Limb (tissue), 2 donors: ENCODE results near the gene LPP.
"Not testable (repeated sequence)": the region's sequence is repeated elsewhere in the genome, so short reads cannot be mapped to it uniquely, and the experiment has no call there.

ENCODE experiments used
- DNase-seq, 2 donors: peaks; one replicate each; pipeline ENCODE4 v3.0.0-alpha.2; 2016; ENCODE audit errors: extremely low spot score in 2 of 2

The LPP gene

DNA sequence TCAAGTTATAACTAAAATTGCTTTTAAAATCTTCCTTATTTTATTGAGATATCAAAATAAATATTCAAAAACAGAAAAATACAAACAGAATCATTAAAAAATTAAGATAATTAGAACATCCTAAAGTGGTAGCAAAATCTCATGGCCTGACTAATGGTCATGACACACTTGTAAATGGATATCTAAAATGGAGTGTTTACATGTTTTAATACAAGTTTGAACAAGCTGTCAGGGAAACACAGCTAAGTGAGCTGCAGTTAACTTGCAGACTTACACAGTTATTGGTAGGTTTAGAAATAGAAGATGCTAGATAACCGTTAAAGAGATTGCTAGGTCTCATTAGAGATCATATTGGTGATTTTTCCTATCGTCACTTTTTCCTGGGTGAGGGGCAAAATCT is 242.3 kb downstream of the LPP start:
- no peak for DNase-seq

DNA sequence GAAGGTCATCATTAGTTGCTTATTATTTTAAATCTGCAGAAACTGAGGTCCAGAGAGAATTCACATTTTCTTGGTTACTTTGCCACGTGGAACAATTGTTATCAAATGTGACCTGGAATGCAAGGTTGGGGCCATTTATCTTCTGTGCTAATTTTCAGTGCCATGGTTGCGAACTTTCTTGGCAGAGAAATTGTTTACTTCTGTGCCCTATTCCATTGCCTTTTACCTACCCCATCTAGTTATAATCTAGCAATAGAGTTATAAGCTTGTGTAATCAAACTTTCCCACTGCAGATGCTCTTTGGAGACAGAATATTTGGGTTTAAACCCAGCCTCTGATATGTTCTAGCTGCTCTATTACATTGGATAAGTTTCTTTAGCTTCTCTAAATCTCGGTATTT is 242.9 kb downstream of the LPP start:
- no peak for DNase-seq

- DNase-seq: no peak
Observed at GRCh38 chr3:188397766-188398705, 244.1 kb downstream of the LPP start.

DNA sequence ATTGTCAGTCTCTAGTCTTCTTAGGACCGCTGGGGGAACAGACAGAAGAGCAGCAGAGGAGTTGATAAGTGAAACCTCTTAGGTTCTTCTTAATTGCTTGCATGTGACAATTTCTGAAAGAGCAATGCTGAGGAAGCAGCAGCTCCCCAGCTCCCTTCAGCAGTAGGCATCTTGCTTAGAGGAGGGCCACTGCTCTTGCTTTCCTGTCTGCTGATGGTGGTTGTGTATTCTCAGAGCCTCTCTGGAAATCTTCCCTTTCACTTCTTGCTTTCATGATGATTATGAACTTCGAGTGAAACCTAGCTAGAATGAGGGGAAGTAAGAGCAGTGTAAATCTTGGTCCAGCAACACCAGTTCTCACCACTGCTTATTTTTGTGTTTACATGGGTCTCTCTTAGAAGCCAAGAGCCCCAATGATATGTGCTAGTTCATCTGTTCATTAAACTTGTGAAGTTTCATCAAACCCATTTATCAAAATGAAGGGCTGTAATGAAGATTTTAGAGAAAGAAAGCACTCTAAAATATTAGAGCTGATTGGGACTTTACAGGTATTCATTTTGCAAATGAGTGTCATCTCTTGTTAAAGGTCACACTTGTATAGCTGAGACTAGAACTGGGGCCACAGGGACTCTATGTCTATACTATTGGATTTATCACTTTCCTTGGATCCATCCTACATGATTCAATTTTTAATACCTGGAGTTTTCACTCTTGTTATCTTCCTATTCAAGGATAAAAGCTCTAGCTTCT is 246.7 kb downstream of the LPP start:
- DNase-seq: no peak

- no peak for DNase-seq
Observed at GRCh38 chr3:188401244-188401993, 247.5 kb downstream of the LPP start.

GRCh38 chr3:188402229-188402628 is 248.3 kb downstream of the LPP start:
- DNase-seq: no peak

DNA sequence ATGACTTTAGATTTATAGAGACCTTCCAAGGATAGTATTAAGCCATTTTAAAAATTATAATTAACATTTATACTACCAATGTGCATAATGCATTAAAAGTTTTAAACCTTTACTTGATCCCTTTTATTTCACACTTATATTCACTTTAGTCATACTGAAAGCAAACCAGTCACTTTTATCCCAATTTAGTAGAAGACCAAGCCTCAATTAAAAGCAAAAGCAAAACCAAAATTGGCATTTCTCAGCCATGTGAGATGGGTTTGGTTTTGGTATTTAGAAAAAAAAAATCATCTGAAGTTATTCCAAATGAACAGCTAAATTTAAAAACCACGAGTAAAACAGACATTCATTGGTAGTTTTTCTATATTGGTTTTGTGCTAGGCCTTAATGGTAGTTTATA is 249.4 kb downstream of the LPP start:
- no peak for DNase-seq

DNA sequence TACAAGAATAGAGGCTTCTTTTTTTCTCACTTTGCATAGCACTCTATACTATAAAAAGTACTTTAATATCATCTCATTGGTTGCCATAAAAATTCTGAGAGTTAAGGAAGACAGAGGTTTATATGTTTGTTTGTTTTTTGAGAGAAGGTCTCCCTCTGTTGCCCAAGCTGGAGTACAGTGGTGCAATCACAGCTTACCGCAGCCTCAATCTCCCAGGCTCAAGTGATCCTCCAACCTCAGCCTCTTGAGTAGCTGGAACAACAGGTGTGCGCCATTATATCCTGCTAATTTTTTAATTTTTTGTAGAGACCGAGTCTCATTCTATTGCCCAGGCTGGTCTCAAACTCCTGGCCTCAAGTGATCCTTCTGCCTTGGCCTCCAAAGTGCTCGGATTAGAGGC is 250.2 kb downstream of the LPP start:
- no peak for DNase-seq

DNA sequence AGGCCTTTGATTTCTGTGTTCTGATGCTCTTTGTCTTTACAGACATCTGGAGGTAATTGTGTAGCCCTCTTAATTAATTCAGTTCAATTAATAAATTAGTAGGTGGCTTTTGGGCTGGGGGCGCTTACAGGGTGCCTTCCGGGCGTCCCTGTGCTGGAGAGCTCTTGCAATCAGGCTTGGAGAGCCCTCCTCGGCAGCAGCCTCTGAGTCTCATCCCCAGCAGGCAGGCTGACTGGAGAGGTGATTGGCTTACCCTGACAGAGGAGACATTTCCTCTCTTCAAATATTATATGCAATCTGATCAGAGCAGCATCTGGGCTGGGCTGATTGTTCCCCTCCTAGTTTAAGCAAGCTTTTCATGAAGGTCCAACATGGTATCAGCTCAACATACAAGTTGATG is 250.7 kb downstream of the LPP start:
- no peak for DNase-seq

DNA sequence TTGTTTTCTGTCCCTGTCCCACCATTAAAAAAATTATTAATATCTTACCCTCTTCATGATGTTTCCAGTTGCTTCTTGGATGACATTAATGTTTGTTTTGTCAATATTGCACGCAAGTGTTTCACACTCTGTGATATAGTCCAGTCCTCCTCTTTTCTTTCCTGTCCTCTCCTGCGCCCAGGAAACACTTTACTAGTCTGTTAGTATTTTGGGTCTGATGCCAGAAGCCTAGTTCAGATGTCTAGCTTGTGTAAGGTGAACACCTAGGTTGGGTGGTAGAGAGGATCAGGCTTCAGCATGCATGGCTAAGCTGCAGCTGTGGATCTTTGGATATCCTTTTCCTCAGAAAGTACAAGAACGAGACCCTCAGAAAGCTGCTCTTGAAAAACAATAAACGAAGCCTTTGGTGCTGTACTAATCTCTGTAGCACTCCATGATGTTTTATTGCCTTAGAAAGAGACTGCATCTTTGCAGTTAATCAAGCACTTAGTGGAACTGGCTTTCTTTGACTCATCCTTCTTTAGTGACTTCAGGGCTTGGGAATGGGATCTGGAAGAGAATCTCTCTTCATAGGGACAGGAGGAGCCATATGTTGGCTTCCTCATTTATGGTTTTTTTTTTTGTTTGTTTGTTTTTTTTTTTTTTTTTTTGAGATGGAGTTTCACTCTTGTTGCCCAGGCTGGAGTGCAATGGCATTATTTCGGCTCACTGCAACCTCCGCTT is 253.4 kb downstream of the LPP start:
- no peak for DNase-seq

GRCh38 chr3:188408831-188409230 is 254.9 kb downstream of the LPP start:
- DNase-seq: no peak

GRCh38 chr3:188411750-188412149 is 257.8 kb downstream of the LPP start:
- no peak for DNase-seq

DNA sequence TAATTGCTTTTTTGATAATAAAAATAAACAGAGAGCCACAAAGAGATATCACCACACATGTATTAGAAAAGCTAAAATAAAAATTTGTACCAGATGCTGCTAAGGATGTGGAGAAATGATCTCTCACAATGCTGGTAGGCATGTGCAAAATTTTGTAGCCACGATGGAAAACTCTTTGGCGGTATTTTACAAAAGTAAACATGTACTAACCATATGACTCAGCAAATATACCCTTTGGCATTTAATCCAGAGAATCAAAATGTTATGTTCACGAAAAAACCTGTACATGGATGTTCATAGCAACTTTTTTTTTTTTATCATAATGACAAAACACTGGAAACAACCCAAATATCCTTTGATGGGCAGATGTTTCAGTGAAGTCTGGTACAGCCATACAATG is 261.2 kb downstream of the LPP start:
- no peak for DNase-seq

DNA sequence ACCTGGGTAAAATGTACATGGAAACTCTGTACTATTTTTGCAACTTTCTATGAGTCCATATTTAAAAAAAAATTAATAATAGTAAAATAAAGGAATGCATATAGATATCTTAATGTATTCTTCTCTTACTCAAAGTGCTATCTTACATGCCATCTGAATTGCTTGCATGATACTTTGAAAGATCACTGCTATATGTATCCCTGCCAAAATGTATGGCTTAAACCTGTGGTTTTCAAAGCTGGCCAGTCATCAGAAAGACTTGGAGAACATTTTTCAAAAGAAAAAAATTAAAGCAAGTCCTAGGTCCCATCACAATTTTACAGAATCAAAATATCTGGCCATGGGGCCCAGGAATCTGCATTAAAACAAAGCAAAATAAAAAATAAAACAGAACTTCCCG is 262.1 kb downstream of the LPP start:
- no peak for DNase-seq

DNA sequence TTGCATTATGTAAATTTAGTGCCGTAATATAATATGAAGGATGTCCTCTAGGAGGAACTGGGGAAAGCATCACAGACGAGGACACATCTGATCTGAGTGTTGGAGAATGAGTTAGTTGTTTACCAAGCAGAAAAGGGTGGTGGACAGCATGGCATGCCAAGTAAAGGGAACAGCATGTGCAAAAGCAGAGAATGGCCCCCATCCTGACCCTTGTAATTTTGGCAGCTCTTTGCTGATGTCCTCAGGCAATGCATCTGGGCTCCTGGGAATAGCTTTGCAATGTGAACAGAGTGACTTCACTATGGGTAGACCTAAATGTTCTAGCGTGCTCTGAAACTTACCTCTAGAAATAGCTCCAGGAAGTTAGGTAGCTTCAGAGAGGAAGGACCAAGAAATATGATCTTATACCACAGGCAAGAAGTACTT is 263.3 kb downstream of the LPP start:
- no peak for DNase-seq

GRCh38 chr3:188417766-188418165 is 263.8 kb downstream of the LPP start:
- no peak for DNase-seq

GRCh38 chr3:188421151-188421821 is 267.3 kb downstream of the LPP start:
- peak in 1 of 2 donors; percentile 28 for DNase-seq

DNA sequence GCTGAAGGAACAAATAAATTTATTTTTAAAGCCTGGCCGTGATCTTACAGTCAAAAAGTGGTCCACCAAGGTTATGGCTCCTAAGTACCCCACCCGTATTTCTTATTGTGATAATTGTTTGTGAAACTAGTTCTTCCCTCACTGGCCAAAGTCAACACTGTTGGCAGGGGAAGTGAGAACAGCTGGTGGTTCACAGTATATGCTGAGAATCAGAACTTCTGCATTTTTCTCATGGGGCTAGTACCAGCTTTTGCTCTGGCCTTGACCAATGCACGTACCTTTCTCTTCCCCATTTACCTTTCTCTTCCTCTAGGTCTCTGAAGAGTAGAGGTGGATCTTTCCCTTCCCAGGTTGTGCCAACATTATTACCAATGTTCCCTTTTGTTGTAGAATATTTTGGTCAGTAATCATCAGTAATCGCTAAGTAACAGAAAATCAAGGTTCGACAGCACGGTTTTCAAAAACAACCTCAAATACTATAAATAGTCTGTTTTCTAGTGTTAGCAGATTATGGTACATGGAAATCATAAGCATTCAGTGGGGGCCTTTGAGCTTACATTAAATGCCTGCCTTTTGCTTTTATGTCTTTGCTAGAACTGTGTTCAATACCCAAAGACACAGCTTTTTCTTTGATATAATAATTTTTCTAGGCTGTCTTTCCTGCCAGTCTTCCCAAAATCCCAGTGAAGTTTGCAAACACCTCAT is 268.0 kb downstream of the LPP start:
- DNase-seq: no peak

GRCh38 chr3:188427981-188428380 is 274.0 kb downstream of the LPP start:
- not testable (repeated sequence) for DNase-seq

- no peak for DNase-seq
Observed at GRCh38 chr3:188431040-188431439, 277.1 kb downstream of the LPP start.
